ENCODE measurements around the gene DENND1A.

GRCh38 chr9:123372766-123373446, 557.0 kb downstream of the DENND1A start:
- TF ChIP-seq RAD21 (IDR thresholded peaks at IDR 0.05) (no peak), CTCF (IDR thresholded peaks at IDR 0.05; ENCODE audit: low read depth, low read length, missing input control) (no peak), JUND (IDR thresholded peaks at IDR 0.05) (no peak), NR2F2 (IDR thresholded peaks at IDR 0.05) (no peak), REST (IDR thresholded peaks at IDR 0.05) (no peak)
